ENCODE results near the gene C10orf90.
A peak's percentile ranks its signal among the peaks of the same experiment; 100 is the strongest.

C10orf90 gene

GRCh38 chr10:126511917-126512479 lies 158.5 kb downstream of the C10orf90 start:
- no peaks in the 10 kb centered on the region for H3K27me3 ChIP-seq (ENCODE audit: insufficient read depth, low read depth, severe bottlenecking)
- no peak overlapping the region for H3K4me3 ChIP-seq (ENCODE audit: low read depth, low read length)
- no peaks in the 10 kb centered on the region for H3K36me3 ChIP-seq
- no peak overlapping the region for H3K27ac ChIP-seq
- TF ChIP-seq CTCF (IDR thresholded peaks at IDR 0.05; ENCODE audit: low read depth, low read length) = no peak
- no peaks in the 10 kb centered on the region for H3K9me3 ChIP-seq (ENCODE audit: severe bottlenecking)
- DNase-seq = no peak

GRCh38 chr10:126509182-126509581 lies 161.3 kb downstream of the C10orf90 start:
- Histone ChIP-seq H3K36me3 (no peaks in the 10 kb centered on the region), H3K4me3 (ENCODE audit: low read depth, low read length) (no peak overlapping the region), H3K27ac (no peak overlapping the region), H3K27me3 (ENCODE audit: insufficient read depth, low read depth, severe bottlenecking) (no peaks in the 10 kb centered on the region), H3K9me3 (ENCODE audit: severe bottlenecking) (no peaks in the 10 kb centered on the region)
- DNase-seq = no peak
- no peak for TF ChIP-seq CTCF (IDR thresholded peaks at IDR 0.05; ENCODE audit: low read depth, low read length)

GRCh38 chr10:126508535-126509040 lies 161.9 kb downstream of the C10orf90 start:
- TF ChIP-seq CTCF (IDR thresholded peaks at IDR 0.05; ENCODE audit: low read depth, low read length) = no peak
- Histone ChIP-seq H3K27me3 (ENCODE audit: insufficient read depth, low read depth, severe bottlenecking) (no peaks in the 10 kb centered on the region), H3K36me3 (no peaks in the 10 kb centered on the region), H3K27ac (no peak overlapping the region), H3K4me3 (ENCODE audit: low read depth, low read length) (no peak overlapping the region), H3K9me3 (ENCODE audit: severe bottlenecking) (no peaks in the 10 kb centered on the region)
- no peak for DNase-seq

- H3K36me3 ChIP-seq = no peaks in the 10 kb centered on the region
- H3K4me3 ChIP-seq (ENCODE audit: low read depth, low read length) = no peak overlapping the region
- DNase-seq = no peak
- H3K27me3 ChIP-seq (ENCODE audit: insufficient read depth, low read depth, severe bottlenecking) = no peaks in the 10 kb centered on the region
- H3K27ac ChIP-seq = no peak overlapping the region
- no peaks in the 10 kb centered on the region for H3K9me3 ChIP-seq (ENCODE audit: severe bottlenecking)
- TF ChIP-seq CTCF (IDR thresholded peaks at IDR 0.05; ENCODE audit: low read depth, low read length) = no peak
These were observed 165.8 kb downstream of the C10orf90 start for GRCh38 chr10:126504761-126505112.

GRCh38 chr10:126504063-126504760 lies 166.3 kb downstream of the C10orf90 start:
- no peak overlapping the region for H3K4me3 ChIP-seq (ENCODE audit: low read depth, low read length)
- no peak overlapping the region for H3K27ac ChIP-seq
- H3K9me3 ChIP-seq (ENCODE audit: severe bottlenecking) = no peaks in the 10 kb centered on the region
- TF ChIP-seq CTCF (IDR thresholded peaks at IDR 0.05; ENCODE audit: low read depth, low read length) = peak; percentile 70
- H3K27me3 ChIP-seq (ENCODE audit: insufficient read depth, low read depth, severe bottlenecking) = no peaks in the 10 kb centered on the region
- DNase-seq = peak; percentile 60
- H3K36me3 ChIP-seq = no peaks in the 10 kb centered on the region
